22Rv1 (cell line): ENCODE measurements around the gene ZNF410.
"Not testable (repeated sequence)": the region's sequence is repeated elsewhere in the genome, so short reads cannot be mapped to it uniquely, and the experiment has no call there.

ENCODE experiments used
- H3K27ac ChIP-seq: fragments of 450-650 bp; 2 replicates; pipeline ENCODE4 v1.5.1; 2017
- ZFX ChIP-seq: fragments of 450-650 bp; IDR thresholded peaks from 2 replicates; pipeline ENCODE4 v1.6.1; 2017; ENCODE audit warnings: antibody characterized with exemption, borderline replicate concordance
- TF ChIP-seq, protein P1 (sequence below): fragments of 450-650 bp; IDR thresholded peaks from 2 replicates; pipeline ENCODE4 v1.5.1; 2017; ENCODE audit warnings: mild to moderate bottlenecking

The ZNF410 gene

DNA sequence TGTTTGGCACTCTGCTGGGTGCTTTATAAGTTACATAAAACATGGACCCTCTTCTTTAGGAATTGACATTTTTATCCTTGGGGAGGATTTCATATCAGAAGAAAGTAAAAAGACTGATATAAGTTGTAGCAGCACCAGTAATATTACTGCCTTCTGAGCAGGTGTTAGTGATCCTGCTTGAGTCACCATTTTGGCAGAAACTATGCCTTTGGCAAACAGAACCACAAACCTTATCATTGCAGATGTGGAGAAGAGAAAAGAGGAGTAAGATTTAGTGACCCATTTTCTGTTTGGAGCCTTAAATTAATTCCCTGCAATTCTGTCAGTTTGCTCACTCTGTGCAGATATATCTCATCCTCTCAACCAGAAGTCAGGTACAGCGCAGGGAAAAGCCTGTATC lies 23.0 kb downstream of the ZNF410 start:
- H3K27ac ChIP-seq = no peak overlapping the region
- TF ChIP-seq, protein P1, sequence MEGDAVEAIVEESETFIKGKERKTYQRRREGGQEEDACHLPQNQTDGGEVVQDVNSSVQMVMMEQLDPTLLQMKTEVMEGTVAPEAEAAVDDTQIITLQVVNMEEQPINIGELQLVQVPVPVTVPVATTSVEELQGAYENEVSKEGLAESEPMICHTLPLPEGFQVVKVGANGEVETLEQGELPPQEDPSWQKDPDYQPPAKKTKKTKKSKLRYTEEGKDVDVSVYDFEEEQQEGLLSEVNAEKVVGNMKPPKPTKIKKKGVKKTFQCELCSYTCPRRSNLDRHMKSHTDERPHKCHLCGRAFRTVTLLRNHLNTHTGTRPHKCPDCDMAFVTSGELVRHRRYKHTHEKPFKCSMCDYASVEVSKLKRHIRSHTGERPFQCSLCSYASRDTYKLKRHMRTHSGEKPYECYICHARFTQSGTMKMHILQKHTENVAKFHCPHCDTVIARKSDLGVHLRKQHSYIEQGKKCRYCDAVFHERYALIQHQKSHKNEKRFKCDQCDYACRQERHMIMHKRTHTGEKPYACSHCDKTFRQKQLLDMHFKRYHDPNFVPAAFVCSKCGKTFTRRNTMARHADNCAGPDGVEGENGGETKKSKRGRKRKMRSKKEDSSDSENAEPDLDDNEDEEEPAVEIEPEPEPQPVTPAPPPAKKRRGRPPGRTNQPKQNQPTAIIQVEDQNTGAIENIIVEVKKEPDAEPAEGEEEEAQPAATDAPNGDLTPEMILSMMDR = no peak
- TF ChIP-seq ZFX = no peak

- TF ChIP-seq, protein P1 = no peak
- TF ChIP-seq ZFX = no peak
Measured at GRCh38 chr14:73913256-73913655, 26.6 kb downstream of the ZNF410 start.

GRCh38 chr14:73916324-73916723 lies 29.7 kb downstream of the ZNF410 start:
- TF ChIP-seq, protein P1 = no peak
- no peak for TF ChIP-seq ZFX
- H3K27ac ChIP-seq = no peak overlapping the region

More at GRCh38 chr14:73913256-73913655, 26.6 kb downstream of the ZNF410 start:
- no peak overlapping the region for H3K27ac ChIP-seq

- H3K27ac ChIP-seq = not testable (repeated sequence)
Measured at GRCh38 chr14:73919457-73919856, 32.8 kb downstream of the ZNF410 start.

DNA sequence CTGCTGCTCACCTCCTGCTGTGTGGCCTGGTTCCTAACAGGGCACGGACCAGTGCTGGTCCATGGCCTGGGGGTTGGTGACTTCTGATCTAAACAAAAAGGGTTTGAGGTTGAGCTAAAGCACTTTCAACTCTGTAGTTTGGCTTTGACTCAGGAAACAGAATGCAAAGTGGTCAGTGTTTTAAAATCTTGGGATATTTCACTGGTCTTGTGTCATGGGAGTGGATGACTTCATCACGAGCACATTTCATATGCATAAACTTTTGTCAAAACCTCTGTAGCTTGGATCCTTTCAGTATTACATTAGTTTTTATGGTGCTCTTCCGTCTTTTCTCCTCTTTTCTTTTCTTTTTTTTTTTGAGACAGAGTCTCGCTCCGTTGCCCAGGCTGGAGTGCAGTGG lies 37.7 kb downstream of the ZNF410 start:
- TF ChIP-seq, protein P1 = no peak
- TF ChIP-seq ZFX = no peak

DNA sequence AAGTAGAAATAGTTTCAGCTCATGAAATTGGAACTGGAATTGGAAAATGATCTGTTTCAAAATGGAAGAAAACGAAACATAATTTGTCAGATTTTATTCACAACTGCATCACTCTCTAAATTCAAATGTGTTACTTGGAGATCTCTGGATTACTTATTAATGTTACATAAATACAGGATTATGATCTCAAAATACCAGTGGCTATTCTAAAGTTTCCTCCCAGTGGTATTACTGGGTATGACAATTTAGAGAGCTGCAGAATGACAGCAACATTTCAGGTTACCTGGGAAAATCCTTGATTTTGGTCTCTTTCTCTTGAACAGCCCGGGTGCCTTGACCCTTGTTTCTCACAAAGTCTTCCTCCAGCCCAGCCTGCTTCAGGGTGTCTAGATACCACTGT lies 49.0 kb downstream of the ZNF410 start:
- no peak for TF ChIP-seq ZFX
- TF ChIP-seq, protein P1 = peak; percentile 43
- H3K27ac ChIP-seq = no peak overlapping the region

More for the DNA sequence above, 37.7 kb downstream of the ZNF410 start:
- H3K27ac ChIP-seq = no peak overlapping the region

DNA sequence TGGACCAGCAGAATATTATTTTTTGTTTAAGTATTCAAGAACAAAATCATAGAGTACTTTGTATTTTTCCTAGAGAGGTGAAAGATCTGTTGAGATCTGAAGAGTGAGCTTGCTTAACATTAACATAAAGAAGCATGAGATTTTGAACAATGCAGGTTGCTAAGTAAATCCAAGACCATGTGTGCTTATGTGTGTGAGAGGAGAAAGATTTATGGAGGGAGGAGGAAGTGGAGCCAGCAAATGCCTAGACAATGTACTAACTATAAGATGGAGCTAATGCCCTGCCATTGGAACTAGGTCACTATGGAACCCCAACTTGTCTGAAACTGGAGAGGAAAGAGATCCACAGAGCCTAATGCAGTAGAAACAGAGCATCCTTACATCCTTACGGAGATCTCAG lies 49.9 kb downstream of the ZNF410 start:
- TF ChIP-seq ZFX = no peak
- TF ChIP-seq, protein P1 = no peak
- no peak overlapping the region for H3K27ac ChIP-seq

GRCh38 chr14:73937012-73937411 lies 50.4 kb downstream of the ZNF410 start:
- TF ChIP-seq ZFX = no peak
- TF ChIP-seq, protein P1 = no peak
- no peak overlapping the region for H3K27ac ChIP-seq
